Suprapubic skin (tissue), 4 donors: ENCODE data around the gene ZMIZ2.

ENCODE experiments used
- POLR2A ChIP-seq, 2 donors: fragments of 450-650 bp; IDR thresholded peaks; one replicate each; pipeline ENCODE4 v1.6.1; 2017; ENCODE audit warnings: antibody characterized with exemption in 2 of 2, mild to moderate bottlenecking in 2 of 2, moderate library complexity in 2 of 2
- POLR2AphosphoS5 ChIP-seq, 3 donors: sonication (generic); formaldehyde crosslinking; IDR thresholded peaks; one replicate each; pipeline ENCODE4 v1.6.1; 2017; ENCODE audit warnings: antibody characterized with exemption in 3 of 3
- TF ChIP-seq, protein P1 (sequence below), 2 donors: fragments of 200-600 bp in 1 of 2; fragments of 450-650 bp in 1 of 2; sonication (generic) in 1 of 2; IDR thresholded peaks; one replicate each; pipeline ENCODE4 v1.5.1; 2016 to 2019; ENCODE audit warnings: antibody characterized with exemption in 2 of 2, mild to moderate bottlenecking in 1 of 2, moderate library complexity in 1 of 2

DNA sequence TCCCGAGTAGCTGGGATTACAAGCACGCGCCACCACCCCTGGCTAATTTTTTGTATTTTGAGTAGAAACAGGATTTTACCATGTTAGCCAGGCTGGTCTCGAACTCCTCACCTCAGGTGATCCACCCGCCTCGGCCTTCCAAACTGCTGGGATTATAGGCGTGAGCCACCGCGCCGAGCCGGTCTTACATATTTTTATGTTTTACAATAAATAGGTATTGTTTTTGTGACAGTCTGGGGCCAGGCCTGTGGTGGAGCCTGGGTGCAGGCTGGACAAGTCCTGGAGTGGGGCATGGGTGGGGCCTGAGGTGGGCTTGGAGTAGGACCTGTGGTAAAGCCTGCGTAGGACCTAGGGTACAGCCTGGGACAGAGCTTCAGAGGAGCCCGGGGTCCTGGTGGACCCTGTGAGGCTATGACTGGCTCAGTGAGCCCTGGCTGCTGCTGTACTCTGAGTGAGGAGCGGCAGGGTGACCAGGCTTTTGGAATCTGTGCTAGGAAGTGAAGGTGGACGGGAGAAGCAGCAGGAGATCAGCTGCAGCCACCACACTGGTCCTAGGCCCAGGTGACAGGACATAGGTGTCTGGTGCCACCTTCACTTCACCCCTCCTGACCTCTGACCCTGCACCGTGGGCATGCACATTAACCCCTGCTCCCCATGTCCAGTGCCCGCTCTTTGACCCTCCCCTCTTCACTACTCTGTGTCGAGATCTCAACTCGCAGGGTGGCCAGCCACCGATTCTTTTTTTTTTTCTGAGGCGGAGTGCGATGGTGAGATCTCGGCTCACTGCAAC, 9.6 kb upstream of the ZMIZ2 start:
- TF ChIP-seq, protein P1, sequence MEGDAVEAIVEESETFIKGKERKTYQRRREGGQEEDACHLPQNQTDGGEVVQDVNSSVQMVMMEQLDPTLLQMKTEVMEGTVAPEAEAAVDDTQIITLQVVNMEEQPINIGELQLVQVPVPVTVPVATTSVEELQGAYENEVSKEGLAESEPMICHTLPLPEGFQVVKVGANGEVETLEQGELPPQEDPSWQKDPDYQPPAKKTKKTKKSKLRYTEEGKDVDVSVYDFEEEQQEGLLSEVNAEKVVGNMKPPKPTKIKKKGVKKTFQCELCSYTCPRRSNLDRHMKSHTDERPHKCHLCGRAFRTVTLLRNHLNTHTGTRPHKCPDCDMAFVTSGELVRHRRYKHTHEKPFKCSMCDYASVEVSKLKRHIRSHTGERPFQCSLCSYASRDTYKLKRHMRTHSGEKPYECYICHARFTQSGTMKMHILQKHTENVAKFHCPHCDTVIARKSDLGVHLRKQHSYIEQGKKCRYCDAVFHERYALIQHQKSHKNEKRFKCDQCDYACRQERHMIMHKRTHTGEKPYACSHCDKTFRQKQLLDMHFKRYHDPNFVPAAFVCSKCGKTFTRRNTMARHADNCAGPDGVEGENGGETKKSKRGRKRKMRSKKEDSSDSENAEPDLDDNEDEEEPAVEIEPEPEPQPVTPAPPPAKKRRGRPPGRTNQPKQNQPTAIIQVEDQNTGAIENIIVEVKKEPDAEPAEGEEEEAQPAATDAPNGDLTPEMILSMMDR (IDR thresholded peaks at IDR 0.05) = no peak
- TF ChIP-seq POLR2AphosphoS5 (IDR thresholded peaks at IDR 0.05) = no peak
- no peak for TF ChIP-seq POLR2A (IDR thresholded peaks at IDR 0.05)
